H1 (cell line): ENCODE measurements around the gene ENTR1. TPM values are rescaled to one million over a fixed set of nuclear protein-coding genes. Genes with fewer than 3 reads are reported as not detected.

Experiments used
- ASH2L ChIP-seq: fragments of 200-600, 300-600 bp; sonication (generic); IDR thresholded peaks from one replicate; pipeline ENCODE4 v1.7.1; 2017; ENCODE audit warnings: low read length
- CREB1 ChIP-seq: IDR thresholded peaks from 2 replicates; pipeline ENCODE4 v1.6.1; 2012; ENCODE audit warnings: inconsistent platforms
- FOSL1 ChIP-seq: IDR thresholded peaks from 2 replicates; pipeline ENCODE4 v1.6.1; 2011; ENCODE audit warnings: mild to moderate bottlenecking, low read depth, low read length, moderate library complexity; ENCODE audit not compliant: insufficient read depth
- GTF2F1 ChIP-seq: IDR thresholded peaks from 2 replicates; pipeline ENCODE4 v1.6.1; 2012; ENCODE audit warnings: low read depth, low read length, improper control_type of control experiment, borderline replicate concordance
- NANOG ChIP-seq: IDR thresholded peaks from 2 replicates; pipeline ENCODE4 v1.6.1; 2011; ENCODE audit warnings: low read length, low read depth, mild to moderate bottlenecking, inconsistent platforms; ENCODE audit not compliant: insufficient read depth, poor library complexity, severe bottlenecking
- YY1 ChIP-seq: IDR thresholded peaks from 2 replicates; pipeline ENCODE4 v1.6.1; 2011; ENCODE audit warnings: low read depth, mild to moderate bottlenecking, low read length
- polyA plus RNA-seq, 7 experiments: library from polyadenylated mRNA; depleted of rRNA in 3 of 7; stranded (reverse) in 5 of 7; unstranded in 2 of 7; fragments of >200 nt in 5 of 7; fragments of 200-250 nt in 2 of 7; gene quantifications; 1 replicate in 5 of 7; 2 replicates in 1 of 7; 4 replicates in 1 of 7; pipeline versions ENCODE4 v1.2.1 to v1.2.3, GENCODE V29; 2011 to 2013; ENCODE audit warnings: missing spikeins in 2 of 7, mixed read lengths in 2 of 7
- total RNA-seq: library from RNA; stranded (reverse); fragmentation: NEBNext Ultra II Directional; extraction: Animal tissue kit (Norgen Biotek cat#: 25700); gene quantifications from 2 replicates; pipeline ENCODE4 v1.2.1, GENCODE V29; 2021

ENTR1 gene
- total and polyA plus RNA-seq, 2 of the 8 experiments (the other 6 are each of a cell fraction or from before 2014, with no cell fraction given) = 65.2 to 102 TPM

DNA sequence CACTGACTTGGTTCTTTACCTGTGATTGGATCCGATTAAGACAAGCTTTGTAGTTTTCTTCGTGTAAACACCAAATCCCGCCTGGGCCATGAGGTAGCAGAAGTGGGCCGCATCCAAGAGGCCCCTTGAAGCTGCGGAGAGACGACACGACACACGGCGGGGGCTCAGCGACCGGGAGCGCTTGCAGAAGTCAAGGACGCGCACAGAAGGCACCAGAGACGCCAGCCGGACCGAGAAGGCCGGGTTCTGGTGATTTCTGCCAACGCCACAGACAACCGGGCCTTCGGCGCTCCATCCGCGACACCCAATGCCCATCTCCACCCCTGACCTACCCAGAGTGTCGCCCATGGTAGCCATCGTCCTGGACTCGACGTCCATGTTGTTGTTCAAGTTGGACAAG lies 49.0 kb upstream of the ENTR1 start (continued):
- no peak for TF ChIP-seq ASH2L
- no peak for TF ChIP-seq YY1
- TF ChIP-seq NANOG = no peak
- TF ChIP-seq CREB1 = no peak
- TF ChIP-seq GTF2F1 = no peak
- no peak for TF ChIP-seq FOSL1
